Activated gamma-delta T cell treated with Interleukin-2 at 50 U/mL for 16 hours (primary cell): ENCODE measurements around the gene ARID4A.
"Not testable (repeated sequence)": the region's sequence is repeated elsewhere in the genome, so short reads cannot be mapped to it uniquely, and the experiment has no call there.

Experiments
- DNase-seq: peaks from one replicate; pipeline ENCODE4 v3.0.0-alpha.2; 2020

ARID4A gene

DNA sequence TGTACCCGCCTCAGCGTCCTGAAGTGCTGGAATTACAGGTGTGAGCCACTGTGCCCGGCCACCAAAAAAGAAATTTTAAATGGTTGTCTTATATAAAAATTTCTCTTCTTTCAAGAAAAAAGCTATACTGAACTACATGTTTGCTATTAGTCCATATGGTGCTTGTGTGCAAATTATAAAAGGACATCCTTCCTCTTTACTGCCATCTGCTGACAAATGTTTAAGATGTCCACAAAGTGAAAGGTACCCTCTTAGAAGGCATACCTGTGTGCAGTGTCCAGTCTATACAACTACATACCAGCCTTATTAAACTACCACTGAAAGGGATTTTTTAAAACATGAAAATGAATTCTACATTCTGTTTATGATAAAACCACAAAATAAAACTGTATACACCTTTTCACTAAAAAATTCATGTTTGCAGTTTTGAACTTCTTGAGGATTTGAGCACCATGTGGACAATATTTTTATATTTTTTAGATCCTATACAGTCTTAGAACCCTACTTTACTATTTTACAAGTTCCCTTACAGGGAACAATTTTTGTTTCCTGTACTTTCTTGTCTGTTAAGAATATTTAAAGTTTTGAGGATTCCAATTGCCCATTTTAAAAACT is 64.5 kb downstream of the ARID4A start:
- DNase-seq = no peak

DNA sequence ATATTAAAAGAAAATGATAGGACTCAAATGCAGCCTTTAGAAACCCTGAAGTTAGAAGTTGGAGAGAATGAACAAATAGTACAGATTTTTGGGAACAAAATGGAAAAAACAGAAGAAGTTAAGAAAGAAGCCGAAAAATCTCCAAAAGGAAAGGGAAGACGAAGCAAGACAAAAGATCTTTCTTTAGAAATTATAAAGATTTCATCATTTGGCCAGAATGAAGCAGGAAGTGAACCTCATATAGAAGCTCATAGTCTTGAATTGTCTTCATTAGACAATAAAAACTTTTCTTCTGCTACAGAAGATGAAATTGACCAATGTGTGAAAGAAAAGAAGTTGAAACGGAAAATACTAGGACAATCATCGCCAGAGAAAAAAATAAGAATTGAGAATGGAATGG is 66.0 kb downstream of the ARID4A start:
- DNase-seq = no peak

DNA sequence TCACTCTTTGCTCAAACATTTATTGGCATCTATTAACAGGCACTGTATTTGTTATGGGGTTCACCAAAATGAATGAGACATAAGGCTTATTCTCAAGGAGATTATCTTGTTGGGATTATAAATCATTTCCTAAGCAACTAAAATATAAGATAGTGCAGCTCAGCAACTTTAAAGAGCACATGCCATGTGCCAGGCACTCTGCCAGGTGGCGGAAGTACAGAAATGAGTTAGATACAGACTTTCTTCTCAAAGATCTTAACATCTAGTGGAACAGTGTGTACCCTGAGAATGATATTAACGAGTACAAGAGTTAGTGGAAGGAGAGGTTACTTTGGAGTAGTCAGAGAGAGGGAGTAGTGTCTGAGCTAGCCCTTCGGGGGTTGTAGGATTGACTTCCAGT is 68.9 kb downstream of the ARID4A start:
- DNase-seq = no peak

DNA sequence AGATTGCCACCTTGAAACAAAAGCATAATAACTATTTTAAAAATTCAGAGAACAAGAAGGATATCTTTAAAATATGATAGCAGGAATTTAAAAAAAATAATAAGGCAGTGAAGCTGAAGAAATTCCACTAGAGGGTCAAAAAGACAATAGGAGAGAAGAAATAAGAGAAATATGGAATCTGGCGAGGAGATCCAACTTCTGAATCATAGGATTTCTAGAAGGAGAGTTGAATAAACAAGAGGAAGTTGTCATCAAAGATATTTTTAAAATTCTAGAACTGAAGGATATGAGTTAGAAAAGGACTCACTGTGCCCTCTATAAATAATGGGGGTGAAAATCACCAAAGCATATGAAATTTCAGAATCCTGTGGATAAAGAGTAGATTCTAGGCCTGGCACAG is 70.6 kb downstream of the ARID4A start:
- no peak for DNase-seq

DNA sequence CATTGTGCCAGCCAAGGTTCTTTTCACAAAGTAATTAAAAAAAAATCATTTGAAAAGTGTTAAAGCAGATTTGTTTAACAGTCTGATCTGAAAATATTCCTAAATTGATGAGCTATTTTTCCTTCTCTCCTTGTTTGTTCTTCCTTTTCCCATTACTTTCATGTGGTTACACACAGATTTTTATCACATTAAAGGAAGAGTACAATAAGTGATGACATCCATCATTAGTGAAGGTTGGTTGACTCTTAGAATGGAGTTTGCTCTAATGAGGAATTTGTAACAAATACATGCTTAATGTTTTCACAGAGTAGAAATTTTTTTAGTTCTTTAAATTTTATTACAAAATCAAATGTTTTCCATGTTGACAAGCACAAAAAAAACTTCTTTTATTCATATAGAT is 78.4 kb downstream of the ARID4A start:
- no peak for DNase-seq

DNA sequence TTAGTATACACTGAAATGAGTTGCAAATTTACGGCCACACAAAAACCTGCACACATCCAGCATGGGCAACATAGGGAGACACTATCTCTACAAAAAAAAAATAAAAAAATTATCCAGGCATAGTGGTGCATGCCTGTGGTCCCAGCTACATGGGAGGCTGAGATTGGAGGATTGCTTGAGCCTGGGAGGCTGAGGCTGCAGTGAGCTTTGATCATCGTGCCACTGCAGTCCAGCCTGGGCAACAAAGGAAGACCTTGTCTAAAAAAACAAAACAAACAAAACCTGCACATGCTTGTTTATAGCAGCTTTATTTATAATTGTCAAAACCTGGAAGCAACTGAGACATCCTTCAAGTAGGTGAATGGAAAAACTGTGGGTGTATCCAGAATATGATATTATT is 92.5 kb downstream of the ARID4A start:
- no peak for DNase-seq

DNA sequence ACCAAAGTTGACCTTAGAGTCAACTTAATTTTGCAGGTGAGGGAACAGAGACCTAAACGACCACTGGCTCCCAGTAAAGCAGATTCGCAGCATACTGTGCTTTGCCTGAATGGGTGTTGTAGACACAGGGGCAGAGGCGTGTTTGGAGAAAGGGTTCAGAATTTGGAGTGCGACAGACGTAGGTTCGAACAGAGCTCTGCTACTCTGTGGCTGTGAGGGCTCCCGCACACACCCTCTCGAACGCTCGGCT is 97.1 kb downstream of the ARID4A start:
- no peak for DNase-seq

DNA sequence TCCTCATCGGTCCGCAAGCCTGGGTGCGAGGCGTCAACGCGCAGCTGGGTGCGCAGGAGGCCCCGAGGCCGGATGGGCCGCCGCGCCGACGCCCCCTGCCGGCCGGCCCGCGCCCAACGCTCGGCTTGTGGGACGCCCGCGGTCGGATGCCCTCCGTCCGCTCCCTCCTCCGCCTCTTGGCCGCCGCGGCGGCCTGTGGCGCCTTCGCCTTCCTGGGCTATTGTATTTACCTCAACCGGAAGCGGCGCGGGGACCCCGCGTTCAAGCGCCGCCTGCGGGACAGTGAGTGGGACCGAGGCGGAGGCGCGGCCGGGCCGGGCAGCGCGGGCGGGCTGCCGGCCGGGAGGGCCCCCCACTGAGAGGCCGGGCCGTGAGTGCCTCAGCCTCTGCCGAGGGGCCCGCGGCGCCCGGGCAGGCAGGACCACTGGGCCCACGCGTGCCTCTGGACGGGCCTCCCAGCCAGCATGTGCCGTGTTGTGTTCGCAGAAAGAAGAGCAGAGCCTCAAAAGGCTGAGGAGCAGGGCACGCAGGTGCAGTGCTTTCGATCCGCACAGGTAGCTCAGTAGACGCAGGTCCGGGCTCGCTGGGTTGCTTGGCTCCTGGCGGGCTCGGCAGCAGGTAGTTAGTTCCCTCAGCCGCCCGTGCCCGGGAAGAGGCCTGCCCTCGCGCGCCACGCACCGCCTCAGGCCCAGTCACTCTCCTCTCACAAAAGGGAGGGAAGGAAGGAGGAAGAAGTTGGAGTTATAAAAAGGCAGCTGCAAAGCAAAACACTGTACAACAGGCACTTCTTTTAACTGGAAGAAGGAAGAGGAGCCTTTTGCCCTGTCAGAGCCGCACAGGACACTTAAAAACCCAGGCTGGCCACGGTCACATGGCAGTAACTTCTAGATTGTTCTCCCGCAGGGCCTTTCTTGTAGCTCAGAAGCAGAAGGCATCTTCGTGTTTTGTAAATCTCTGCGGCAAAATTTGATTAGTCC is 97.7 kb downstream of the ARID4A start, which contains the start of gene TOMM20L:
TOMM20L (plus strand) TSS at position 119 of the 977 bp plus-strand sequence; CDS start at position 147, 28 bp downstream.
- peak; percentile 67 for DNase-seq

DNA sequence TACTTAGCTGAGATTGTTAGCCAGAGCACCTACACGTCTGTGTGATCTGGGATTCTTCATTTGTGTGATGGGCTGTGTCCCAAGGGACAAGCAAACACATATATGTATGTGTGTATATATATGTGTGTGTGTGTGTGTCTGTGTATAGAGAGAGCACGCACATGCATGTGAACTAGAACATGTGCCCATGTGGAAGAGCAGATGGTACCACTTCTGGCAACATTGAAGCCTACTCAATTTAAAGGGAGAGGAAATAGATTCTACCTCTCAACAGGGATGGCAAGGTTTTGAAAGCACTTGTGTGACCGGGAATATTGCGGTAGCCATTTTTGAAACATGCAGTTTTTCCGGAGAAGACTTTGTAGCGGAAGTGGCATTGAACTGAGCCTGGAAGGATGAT is 98.8 kb downstream of the ARID4A start:
- DNase-seq = no peak

DNA sequence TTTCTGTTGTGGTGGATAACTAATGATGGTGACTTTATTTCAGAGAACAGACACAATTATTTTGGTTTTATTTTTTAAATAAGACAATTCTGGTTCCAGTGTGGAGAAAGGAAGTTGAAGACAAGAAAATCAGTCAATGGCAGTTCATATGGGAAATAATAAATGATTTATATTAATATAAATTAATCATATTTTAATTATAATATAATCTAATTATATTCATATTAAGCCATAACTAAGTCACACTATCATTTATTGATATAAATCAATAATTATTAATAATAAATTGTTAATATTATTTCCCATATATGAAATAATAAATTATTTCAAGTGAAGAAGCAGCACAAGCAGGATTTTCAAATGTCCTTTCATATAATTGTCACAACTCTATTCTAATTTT is 100.1 kb downstream of the ARID4A start:
- no peak for DNase-seq

DNA sequence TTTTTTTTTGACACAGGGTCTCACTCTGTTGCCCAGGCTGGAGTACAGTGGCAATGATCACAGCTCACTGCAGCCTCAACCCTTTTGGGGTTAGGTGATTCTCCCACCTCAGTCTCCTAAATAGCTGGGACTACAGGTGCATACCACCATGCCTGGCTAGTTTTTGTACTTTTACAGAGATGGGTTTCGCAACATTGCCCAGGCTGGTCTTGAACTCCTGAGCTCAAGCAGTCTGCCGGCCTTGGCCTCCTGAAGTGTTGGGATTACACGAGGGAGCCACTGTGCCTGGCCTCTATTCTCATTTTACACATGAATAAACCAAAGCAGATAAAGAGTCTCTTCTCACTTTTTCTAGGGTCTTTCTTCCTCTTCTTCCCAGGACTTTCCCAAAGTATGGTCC is 100.5 kb downstream of the ARID4A start:
- DNase-seq = no peak

DNA sequence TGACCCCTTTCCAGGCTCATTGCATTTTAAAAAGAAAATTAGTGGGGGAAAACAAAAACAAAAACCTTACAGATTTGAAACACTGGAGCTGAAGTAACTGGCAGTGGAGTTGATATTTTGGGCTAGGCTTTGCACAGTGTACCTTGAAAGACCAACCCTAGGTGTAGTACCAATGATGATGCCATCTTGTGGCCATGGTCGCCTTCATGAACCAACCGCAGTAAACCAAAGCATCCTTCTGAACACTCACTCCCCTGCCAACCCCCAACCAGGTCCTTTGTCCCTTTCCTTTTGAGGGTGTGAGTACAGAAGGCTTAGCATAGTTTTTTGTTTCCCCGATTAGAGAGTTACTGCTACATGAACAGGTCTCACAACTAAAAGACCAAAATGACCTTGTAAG is 103.2 kb downstream of the ARID4A start:
- DNase-seq = no peak

DNA sequence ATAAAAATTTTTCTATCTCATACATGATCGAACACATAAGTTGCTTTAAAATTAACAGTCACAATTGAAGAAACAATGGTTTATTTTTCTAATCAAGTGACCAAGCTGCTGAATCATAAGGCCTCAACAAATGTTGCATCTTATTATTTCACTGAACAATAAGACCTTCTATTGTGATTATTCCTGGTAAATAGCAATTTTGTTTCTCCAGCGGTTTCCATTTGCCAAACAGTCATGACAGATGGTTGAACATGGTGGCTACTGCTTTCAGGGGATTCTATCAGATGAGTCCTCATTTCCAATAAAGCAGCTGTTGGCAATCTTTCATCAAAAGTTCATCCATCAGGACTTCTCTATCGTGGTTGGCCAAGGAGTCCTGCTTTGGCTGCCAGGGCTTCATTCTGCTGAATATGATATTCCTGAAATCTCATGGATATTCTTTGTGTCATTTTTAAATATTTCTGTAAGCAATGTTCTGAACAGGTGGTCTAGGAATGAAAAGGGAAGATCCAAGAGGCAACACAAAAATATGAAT is 110.4 kb downstream of the ARID4A start:
- no peak for DNase-seq

DNA sequence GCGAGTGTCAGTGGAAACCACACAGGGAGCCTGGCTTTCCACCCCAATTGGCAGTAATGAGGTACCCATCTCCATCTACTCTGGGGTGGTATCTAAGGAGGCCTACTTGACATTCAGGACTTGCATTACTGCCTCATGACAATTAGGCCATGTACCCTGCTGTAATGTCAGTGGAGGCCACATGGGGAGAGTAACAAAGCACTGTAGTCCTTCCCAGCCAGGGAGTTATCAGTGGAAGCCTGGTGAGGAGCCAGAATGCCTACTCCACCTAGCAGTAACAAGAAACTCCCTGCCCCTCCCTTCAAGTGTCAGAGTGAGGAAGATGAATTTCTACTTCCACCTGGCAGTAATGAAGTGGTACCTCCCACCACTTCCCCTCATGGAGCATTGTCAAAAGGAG is 116.5 kb downstream of the ARID4A start:
- DNase-seq = no peak

DNA sequence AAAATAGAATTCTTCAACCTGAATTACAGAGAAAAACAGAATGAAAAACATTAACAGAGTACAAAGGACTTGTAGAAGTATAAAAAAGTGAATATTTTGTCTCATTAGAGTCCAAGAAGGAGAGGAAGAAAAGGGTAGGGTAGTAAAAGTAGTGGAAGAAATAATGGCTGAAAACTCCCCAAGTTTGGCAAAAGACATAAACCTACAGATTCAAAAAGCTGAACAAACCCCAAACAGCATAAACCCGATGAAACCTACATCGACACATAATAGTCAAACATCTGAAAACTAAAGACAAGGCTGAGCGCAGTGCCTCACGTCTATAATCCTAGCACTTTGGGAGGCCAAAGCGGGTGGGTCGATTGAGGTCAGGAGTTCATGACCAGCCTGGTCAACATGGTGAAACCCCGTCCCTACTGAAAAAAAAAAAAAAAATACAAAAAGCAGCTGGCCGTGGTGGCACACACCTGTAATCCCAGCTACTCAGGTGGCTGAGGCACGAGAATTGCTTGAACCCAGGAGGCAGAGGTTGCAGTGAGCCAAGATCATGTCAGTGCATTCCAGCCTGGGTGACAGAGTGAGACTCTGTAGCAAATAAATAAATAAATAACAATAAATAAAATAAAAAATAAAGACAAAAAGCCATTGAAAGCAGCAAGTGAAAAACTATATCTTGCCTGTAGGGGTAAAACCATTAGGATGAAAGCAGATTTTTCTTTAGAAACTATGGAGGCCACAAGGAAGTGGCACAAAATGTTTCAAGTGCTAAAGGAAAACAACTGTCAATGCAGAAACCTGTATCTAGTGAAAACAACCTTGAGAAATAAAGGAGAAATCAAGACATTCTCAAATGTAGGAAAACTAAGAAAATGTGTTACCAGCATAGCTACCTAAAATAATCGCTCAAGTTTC is 117.5 kb downstream of the ARID4A start:
- no peak for DNase-seq

DNA sequence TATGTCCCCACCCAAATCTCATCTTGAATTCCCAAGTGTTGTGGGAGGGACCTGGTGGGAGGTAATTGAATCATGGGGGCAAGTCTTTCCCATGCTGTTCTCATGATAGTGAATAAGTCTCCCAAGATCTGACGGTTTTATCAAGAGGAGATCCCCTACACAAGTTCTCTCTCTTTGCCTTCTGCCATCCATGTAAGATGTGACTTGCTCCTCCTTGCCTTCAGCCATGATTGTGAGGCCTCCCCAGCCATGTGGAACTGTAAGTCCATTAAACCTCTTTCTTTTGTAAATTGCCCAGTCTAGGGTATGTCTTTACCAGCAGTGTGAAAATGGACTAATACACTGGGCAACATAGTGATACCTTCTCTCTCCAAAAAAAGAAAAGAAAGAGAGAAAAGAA is 118.6 kb downstream of the ARID4A start:
- not testable (repeated sequence) for DNase-seq
